ENCODE measurements around the gene VAT1L. TPM values are rescaled to one million over a fixed set of nuclear protein-coding genes. Genes with fewer than 3 reads are reported as not detected.

VAT1L gene
- total RNA-seq, 2 experiments from 2014 or later: not detected

DNA sequence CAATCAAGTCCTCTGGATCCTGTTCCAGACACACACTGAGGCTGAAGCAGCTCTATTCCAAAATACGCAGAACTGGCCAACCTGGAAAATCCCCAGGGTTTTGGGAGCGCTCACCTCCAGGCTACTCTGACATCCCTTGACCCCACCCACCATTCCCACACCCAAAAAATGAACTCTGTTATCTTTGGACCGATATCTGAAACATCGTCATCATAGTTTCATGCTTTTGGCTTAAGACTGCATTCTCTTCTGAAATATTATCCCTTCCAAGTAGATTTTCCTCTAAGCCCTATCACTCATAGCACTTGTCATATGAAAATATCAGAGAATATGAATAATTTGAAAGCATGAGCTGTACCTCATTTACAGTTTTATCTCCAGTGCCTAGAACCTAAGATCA lies 34.7 kb downstream of the VAT1L start:
- peaks cover 2% of the 10 kb centered on the region for H3K27me3 Mint-ChIP-seq
- ChIA-PET POLR2A (no interaction called here), CTCF (no interaction called here)
- no peak for DNase-seq
- H3K27ac Mint-ChIP-seq: no peak overlapping the region
- H3K9me3 Mint-ChIP-seq: no peaks in the 10 kb centered on the region
- no peaks in the 10 kb centered on the region for H3K4me1 Mint-ChIP-seq
- no peaks in the 10 kb centered on the region for H3K36me3 Mint-ChIP-seq (ENCODE audit: low read depth)
- H3K4me3 Mint-ChIP-seq: no peak overlapping the region

DNA sequence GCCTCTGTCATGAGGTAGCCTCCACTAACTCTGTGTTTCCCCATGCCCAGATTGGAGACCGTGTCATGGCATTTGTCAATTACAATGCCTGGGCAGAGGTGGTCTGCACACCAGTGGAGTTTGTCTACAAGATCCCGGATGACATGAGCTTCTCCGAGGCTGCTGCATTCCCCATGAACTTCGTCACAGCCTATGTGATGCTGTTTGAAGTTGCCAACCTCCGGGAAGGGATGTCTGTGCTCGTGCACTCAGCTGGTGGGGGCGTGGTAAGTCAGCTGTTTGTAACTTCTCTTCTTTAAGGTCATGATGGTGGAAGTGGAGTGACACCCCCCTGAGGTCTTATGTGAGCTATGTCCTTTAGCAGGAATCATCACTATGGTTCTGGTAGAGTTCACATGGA lies 36.8 kb downstream of the VAT1L start:
- no peaks in the 10 kb centered on the region for H3K4me1 Mint-ChIP-seq
- no peaks in the 10 kb centered on the region for H3K9me3 Mint-ChIP-seq
- no peak for DNase-seq
- ChIA-PET CTCF (no interaction called here), POLR2A (interaction anchor here (0.7 kb wide), 1 partner anchor 698 kb away, joined by 4 read pairs; no protein-coding TSS in a partner anchor)
- no peak overlapping the region for H3K27ac Mint-ChIP-seq
- no peak overlapping the region for H3K4me3 Mint-ChIP-seq
- no peaks in the 10 kb centered on the region for H3K27me3 Mint-ChIP-seq
- no peaks in the 10 kb centered on the region for H3K36me3 Mint-ChIP-seq (ENCODE audit: low read depth)

DNA sequence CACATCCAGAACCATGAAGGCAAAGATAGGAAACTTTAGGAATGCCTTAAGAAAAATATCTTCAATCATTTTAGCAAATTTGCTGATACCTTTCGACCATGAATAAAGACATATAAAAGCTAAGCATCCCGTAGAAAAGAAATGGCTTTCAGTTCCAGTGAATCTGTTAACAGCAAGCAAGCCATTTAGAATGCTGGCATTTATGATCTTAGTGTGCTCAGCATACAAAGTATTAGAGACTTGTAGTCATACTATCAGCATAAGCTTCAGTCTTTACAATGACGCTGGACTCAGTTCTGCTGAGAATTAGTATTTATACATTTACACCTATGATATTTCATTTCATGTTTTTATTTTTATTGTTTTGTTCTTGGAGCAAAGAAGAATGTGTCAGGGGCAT lies 38.7 kb downstream of the VAT1L start:
- ChIA-PET POLR2A (no interaction called here), CTCF (no interaction called here)
- H3K27me3 Mint-ChIP-seq: no peaks in the 10 kb centered on the region
- H3K4me3 Mint-ChIP-seq: no peak overlapping the region
- H3K4me1 Mint-ChIP-seq: no peaks in the 10 kb centered on the region
- DNase-seq: no peak
- no peaks in the 10 kb centered on the region for H3K36me3 Mint-ChIP-seq (ENCODE audit: low read depth)
- no peak overlapping the region for H3K27ac Mint-ChIP-seq
- H3K9me3 Mint-ChIP-seq: no peaks in the 10 kb centered on the region

DNA sequence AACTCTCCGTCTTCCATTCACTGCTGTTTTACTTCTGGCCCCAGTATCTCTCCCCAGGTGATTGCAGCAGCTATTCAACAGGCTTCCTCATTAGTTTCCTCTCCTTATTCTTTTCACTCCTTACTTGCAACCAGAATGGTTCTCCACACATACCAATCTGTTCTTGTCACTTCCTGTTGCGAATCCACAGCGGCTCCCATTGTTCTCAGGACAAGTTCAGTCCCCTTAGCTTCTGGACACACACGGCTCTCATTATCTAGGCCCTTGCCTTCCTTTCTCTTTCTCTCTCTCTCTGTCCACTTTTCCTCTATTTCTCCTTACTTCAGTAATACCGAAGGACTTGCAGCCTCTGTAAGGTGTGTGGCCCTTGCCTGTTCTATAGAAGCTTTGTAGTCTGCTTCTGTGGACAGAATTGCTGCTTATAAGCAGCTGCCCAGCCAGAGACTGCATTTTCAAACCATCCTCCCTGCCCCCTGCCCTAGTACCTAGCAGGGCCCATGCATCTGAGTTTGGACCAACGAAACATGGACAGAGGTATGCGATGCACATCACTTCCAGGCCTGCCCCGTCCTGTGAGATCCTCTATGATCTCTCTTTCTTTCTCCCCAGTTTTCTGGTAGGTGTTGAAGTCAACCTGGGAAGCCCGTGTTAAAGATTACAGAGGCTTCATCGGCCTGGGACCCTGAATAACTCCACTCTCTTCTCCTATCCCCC lies 45.7 kb downstream of the VAT1L start:
- no peak for DNase-seq
- no peaks in the 10 kb centered on the region for H3K36me3 Mint-ChIP-seq (ENCODE audit: low read depth)
- CTCF ChIA-PET: interaction anchor here (1.3 kb wide), 1 partner anchor 117 kb away, joined by 3 read pairs; no protein-coding TSS in a partner anchor
- H3K9me3 Mint-ChIP-seq: no peaks in the 10 kb centered on the region
- no peaks in the 10 kb centered on the region for H3K27me3 Mint-ChIP-seq
- no peak overlapping the region for H3K4me3 Mint-ChIP-seq
- H3K27ac Mint-ChIP-seq: no peak overlapping the region
- no peaks in the 10 kb centered on the region for H3K4me1 Mint-ChIP-seq
- POLR2A ChIA-PET: no interaction called here

DNA sequence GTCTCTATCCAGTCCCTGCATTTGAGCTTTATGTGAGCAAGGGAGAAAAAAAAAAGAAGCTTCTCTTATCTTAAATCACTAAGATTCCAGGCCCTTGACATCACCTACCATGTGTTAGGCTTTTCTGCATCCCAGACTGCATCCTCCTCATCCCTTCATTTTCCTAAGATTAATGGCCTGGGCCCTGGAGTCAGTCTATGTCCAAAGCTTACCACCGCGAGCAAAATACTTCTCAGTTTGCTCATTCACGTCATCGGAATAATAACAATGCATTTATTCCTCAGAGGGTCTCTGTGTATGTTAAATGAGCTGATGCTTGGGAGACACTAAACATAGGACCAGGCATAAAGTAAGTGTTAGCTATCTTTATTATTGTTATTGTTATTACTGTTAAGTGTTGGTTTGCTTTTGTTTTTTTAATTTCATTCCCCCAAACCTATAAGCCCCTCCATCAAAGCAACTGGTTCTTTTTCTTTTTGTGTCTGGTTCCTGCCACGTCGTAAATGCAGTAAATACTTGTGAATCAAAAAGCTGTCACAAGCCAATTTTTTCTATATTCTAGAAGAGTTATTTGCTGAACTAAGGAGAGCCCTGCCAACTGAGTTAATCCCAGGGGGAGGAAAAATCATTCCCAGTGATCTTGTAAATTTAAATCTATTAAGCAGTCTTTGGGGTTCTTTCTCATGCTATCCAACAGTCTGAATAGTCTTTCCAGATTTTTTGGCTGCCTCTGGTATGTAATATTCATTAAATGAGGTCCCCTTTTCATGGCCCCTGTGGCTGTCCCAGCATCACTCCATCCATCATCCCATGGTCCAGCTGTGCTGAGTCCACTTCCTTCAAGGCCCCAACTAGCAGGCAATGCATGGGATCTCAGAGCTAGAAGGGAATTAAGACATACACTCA lies 46.5 kb downstream of the VAT1L start:
- no peaks in the 10 kb centered on the region for H3K36me3 Mint-ChIP-seq (ENCODE audit: low read depth)
- no peak for DNase-seq
- ChIA-PET POLR2A (no interaction called here), CTCF (interaction anchor here (1.3 kb wide), 1 partner anchor 116 kb away, joined by 3 read pairs; no protein-coding TSS in a partner anchor)
- no peaks in the 10 kb centered on the region for H3K4me1 Mint-ChIP-seq
- no peak overlapping the region for H3K27ac Mint-ChIP-seq
- H3K9me3 Mint-ChIP-seq: no peaks in the 10 kb centered on the region
- no peak overlapping the region for H3K4me3 Mint-ChIP-seq
- H3K27me3 Mint-ChIP-seq: no peaks in the 10 kb centered on the region

DNA sequence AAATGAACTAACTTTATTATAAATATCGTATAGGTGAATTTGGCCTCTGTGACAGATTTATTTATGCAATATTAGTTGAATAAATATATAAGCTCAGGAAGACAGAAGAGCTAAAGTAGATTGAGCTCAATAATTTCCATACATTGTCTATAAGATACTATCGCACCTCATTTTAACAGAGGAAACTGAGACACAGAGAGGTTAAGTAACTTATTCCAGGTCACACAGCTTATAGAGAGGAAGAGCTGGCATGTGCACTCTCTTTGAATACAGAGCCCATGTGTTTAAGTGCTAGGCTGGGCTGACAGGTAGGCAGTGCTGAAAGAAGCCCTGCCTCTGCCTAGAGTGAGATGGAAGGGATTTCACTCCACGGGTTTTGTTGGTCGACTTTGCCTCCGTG lies 48.4 kb downstream of the VAT1L start:
- no peaks in the 10 kb centered on the region for H3K4me1 Mint-ChIP-seq
- H3K27ac Mint-ChIP-seq: no peak overlapping the region
- CTCF ChIA-PET: no interaction called here
- POLR2A ChIA-PET: no interaction called here
- H3K36me3 Mint-ChIP-seq (ENCODE audit: low read depth): no peaks in the 10 kb centered on the region
- H3K9me3 Mint-ChIP-seq: no peaks in the 10 kb centered on the region
- H3K27me3 Mint-ChIP-seq: no peaks in the 10 kb centered on the region
- no peak overlapping the region for H3K4me3 Mint-ChIP-seq
- DNase-seq: no peak

DNA sequence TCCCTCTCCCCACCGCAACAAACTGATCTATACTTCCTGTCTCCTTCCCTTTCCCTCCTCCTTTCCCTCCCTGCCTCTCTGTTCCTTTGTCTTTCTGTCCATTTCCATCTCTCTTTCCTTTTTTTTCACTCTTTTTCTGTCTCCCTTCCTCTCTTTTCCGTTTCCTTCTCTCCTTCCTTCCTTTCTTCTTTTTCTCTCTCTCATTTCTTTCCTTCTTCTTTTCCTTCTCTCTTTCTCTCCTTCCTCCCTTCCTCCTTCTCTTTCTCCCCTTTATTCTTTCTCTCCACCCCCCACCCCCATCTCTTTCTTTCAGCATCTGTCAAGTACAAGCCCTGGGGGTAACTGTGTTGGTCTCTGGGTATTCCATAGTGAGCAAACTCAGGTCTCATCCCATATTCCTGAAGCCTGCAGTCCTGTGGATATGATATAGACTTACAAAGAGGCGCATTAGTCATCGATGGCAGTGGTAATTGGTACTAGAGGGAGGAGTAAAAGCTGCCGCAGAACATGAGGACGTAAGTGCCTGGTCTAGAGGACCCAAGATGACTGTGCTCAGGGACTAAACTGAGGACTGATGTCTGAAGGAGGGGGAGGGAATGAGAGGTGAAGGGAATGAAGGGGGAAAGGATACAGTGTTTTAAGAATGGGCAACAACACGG lies 50.4 kb downstream of the VAT1L start:
- H3K4me1 Mint-ChIP-seq: no peaks in the 10 kb centered on the region
- no peaks in the 10 kb centered on the region for H3K36me3 Mint-ChIP-seq (ENCODE audit: low read depth)
- POLR2A ChIA-PET: no interaction called here
- no peaks in the 10 kb centered on the region for H3K27me3 Mint-ChIP-seq
- no peaks in the 10 kb centered on the region for H3K9me3 Mint-ChIP-seq
- H3K27ac Mint-ChIP-seq: no peak overlapping the region
- no peak overlapping the region for H3K4me3 Mint-ChIP-seq
- CTCF ChIA-PET: no interaction called here
- no peak for DNase-seq

DNA sequence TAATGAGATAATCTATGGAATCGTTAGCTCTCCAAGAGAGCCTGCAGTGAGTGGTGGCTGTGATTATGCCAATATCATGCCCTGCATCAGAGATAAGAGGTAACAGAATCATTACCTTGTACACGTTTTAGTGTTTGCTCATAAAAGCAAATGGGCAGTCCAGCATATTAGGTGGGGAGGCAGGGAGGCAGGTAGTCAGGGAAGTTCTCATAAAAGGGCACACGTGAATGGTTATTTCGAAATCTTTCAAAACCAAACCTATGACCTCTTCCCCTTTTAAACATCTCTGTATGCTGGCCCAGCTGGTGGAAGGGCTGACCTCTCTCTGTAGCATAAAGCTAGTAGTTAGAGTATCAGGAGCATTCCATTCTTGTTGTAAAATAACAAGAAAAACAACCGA lies 51.7 kb downstream of the VAT1L start:
- ChIA-PET POLR2A (no interaction called here), CTCF (interaction anchor here (1.0 kb wide), 1 partner anchor 11 kb away, joined by 3 read pairs; no protein-coding TSS in a partner anchor)
- H3K9me3 Mint-ChIP-seq: no peaks in the 10 kb centered on the region
- no peaks in the 10 kb centered on the region for H3K27me3 Mint-ChIP-seq
- DNase-seq: no peak
- H3K27ac Mint-ChIP-seq: no peak overlapping the region
- no peaks in the 10 kb centered on the region for H3K36me3 Mint-ChIP-seq (ENCODE audit: low read depth)
- H3K4me1 Mint-ChIP-seq: no peaks in the 10 kb centered on the region
- no peak overlapping the region for H3K4me3 Mint-ChIP-seq

DNA sequence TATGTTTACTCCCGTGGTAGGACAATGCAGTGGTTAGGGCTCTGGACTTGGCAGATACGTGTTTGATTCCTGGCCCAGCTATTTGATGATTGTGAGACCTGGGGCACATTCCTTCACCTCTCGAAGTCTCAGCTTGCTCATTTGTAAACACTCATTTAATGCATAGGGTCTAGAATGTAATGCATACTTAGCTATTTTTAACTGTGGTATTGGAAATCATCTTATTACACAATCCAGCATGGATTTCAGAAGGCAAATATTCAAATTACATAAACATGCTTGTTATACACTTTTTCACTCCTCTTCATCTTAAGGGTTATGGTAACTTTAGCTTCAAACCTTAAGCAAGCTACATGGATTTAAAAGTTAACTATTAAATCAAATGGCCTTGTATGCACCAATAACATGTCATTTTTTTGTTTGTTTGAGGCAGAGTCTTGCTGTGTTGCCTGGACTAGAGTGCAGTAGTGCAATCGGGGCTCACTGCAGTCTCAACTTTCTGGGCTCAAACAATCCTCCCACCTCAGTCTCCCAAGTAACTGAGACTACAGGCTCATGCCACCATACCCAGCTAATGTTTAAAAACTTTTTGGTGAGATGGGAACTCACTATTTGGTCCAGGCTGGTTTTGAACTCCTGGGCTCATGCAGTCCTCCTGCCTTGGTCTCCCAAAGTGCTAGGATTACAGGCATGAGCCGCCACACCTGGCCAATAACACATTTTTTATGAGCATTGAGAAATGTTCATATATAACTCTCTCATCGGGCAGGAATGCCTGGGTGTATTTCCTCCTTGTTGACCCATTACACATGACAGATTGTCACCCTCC lies 52.5 kb downstream of the VAT1L start:
- no peak for DNase-seq
- Mint-ChIP-seq H3K27me3 (no peaks in the 10 kb centered on the region), H3K4me1 (no peaks in the 10 kb centered on the region), H3K4me3 (no peak overlapping the region), H3K27ac (no peak overlapping the region), H3K36me3 (ENCODE audit: low read depth) (no peaks in the 10 kb centered on the region), H3K9me3 (no peaks in the 10 kb centered on the region)
- ChIA-PET POLR2A (no interaction called here), CTCF (interaction anchor here (1.4 kb wide), 1 partner anchor 9 kb away, joined by 3 read pairs; no protein-coding TSS in a partner anchor)

DNA sequence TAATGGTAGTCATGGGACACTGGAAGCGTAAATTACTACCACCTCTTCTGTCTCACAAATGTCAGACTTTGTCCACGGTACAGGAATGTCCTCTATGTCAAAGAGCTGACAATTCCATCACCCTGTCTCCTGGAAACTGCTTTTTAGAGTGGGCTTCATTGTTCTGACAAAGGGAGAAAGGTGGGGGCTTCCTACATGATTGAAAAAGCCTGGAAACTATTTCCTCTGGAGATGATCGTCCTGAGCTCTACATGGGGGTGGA lies 53.1 kb downstream of the VAT1L start:
- Mint-ChIP-seq H3K9me3 (no peaks in the 10 kb centered on the region), H3K36me3 (ENCODE audit: low read depth) (no peaks in the 10 kb centered on the region), H3K4me1 (no peaks in the 10 kb centered on the region), H3K27me3 (no peaks in the 10 kb centered on the region), H3K27ac (no peak overlapping the region), H3K4me3 (no peak overlapping the region)
- ChIA-PET CTCF (interaction anchor here (1.4 kb wide), 1 partner anchor 8 kb away, joined by 3 read pairs; no protein-coding TSS in a partner anchor), POLR2A (no interaction called here)
- no peak for DNase-seq

DNA sequence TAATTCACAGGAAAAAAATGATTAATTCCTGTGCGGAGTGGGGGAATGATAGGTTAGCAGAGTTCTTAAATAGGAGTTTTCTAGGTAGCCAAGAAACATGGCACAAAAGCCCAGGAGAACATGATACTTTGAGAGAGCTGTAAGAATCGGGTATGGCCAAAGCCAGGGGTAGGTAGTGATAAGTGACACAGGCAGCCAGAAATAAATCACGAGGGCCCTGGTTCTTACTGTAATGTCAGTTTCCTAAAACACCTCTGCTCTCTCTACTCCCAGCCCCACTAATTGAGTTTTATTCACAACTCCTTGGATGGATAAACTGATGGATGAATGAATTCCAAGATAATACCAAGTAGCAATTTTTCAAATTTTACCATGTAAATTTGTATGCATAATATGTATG lies 54.1 kb downstream of the VAT1L start:
- Mint-ChIP-seq H3K27me3 (no peaks in the 10 kb centered on the region), H3K4me3 (no peak overlapping the region), H3K27ac (no peak overlapping the region), H3K4me1 (no peaks in the 10 kb centered on the region), H3K36me3 (ENCODE audit: low read depth) (no peaks in the 10 kb centered on the region), H3K9me3 (no peaks in the 10 kb centered on the region)
- ChIA-PET CTCF (no interaction called here), POLR2A (no interaction called here)
- no peak for DNase-seq

DNA sequence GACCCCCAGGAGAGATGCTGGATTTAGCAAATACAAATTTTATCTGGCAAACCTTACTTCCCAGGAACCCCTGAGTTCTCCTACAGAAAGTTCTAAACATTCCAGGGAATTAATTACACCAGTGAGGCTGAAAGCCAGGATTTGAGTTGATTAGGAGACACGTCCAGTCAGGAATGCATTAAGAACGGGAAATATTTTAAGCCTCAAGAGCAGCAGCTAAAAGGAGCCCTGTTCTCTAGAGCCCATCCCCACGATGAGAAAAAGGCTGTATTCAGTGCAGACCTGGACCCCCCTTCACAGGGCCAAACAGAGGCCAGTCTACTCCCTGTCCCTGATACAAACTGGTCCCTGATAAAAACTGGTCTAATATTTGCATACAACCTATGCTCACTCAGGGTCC lies 55.0 kb downstream of the VAT1L start:
- ChIA-PET POLR2A (no interaction called here), CTCF (no interaction called here)
- Mint-ChIP-seq H3K27me3 (no peaks in the 10 kb centered on the region), H3K4me3 (no peak overlapping the region), H3K9me3 (no peaks in the 10 kb centered on the region), H3K36me3 (ENCODE audit: low read depth) (no peaks in the 10 kb centered on the region), H3K27ac (no peak overlapping the region), H3K4me1 (no peaks in the 10 kb centered on the region)
- no peak for DNase-seq

DNA sequence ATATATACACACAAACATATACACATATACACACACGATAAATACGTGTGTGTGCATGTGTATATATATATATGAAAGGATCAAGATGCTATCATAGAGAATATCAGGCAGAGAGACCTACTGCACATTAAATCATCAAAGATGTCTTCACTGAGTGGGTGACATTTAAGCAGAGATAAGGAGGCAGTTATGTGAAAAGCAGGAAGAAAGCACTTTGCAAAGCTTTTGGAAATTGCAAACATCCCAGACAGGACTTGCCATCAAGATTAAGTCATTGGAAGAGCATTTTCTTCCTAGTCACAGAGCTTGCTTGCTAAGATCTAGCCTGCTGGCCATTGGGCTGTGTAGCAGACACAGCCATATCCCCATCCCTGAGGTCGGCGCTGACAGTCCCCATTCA lies 56.4 kb downstream of the VAT1L start:
- Mint-ChIP-seq H3K36me3 (ENCODE audit: low read depth) (no peaks in the 10 kb centered on the region), H3K4me3 (no peak overlapping the region), H3K27ac (no peak overlapping the region), H3K4me1 (no peaks in the 10 kb centered on the region), H3K27me3 (no peaks in the 10 kb centered on the region), H3K9me3 (no peaks in the 10 kb centered on the region)
- ChIA-PET CTCF (interaction anchor here (0.5 kb wide), 1 partner anchor 88 kb away, joined by 3 read pairs; no protein-coding TSS in a partner anchor), POLR2A (no interaction called here)
- no peak for DNase-seq

Data from activated CD4-positive, alpha-beta T cell treated with anti-CD3 and anti-CD28 coated beads, Interleukin-2, amount 10 ng/mL, durations not matched to agents 7 days and 5 days (primary cell).